Mucosa of descending colon (tissue), 3 donors: ENCODE data around the gene ANKDD1B. TPM values are rescaled to one million over a fixed set of nuclear protein-coding genes. Genes with fewer than 3 reads are reported as not detected.
"Not testable (repeated sequence)": the region's sequence is repeated elsewhere in the genome, so short reads cannot be mapped to it uniquely, and the experiment has no call there.

Experiments
- ATAC-seq: fragments of 200-7000 bp; cut with Tn5 transposase; one replicate; pipeline ENCODE4 v1.9.1; 2020; ENCODE audit warnings: mild to moderate bottlenecking, moderate library complexity
- DNase-seq, 3 donors: peaks; one replicate each; pipeline ENCODE4 v3.0.0-alpha.2; 2020
- H3K36me3 ChIP-seq: fragments of 200-600 bp; one replicate; pipeline ENCODE4 v1.8.0; 2021; ENCODE audit warnings: low read depth, mild to moderate bottlenecking
- H3K4me1 ChIP-seq: fragments of 200-600 bp; one replicate; pipeline ENCODE4 v1.8.0; 2021; ENCODE audit warnings: low read depth, mild to moderate bottlenecking
- H3K4me3 ChIP-seq: fragments of 200-600 bp; one replicate; pipeline ENCODE4 v1.8.0; 2021; ENCODE audit warnings: mild to moderate bottlenecking
- H3K9me3 ChIP-seq: fragments of 200-600 bp; one replicate; pipeline ENCODE4 v1.8.0; 2021; ENCODE audit warnings: mild to moderate bottlenecking
- CTCF ChIP-seq: fragments of 200-600 bp; IDR thresholded peaks from one replicate; pipeline ENCODE4 v1.8.0; 2022; ENCODE audit warnings: antibody characterized with exemption, mild to moderate bottlenecking
- intact Hi-C, 2 donors: fragments of 100-400 bp; cut with DNase I in 1 of 2; cut with micrococcal nuclease in 1 of 2; formaldehyde crosslinking; loops; one replicate each; pipeline versions ENCODE4 v1.11.0 to v1.11.1; 2022; cut with DNase I, micrococcal nuclease
- total RNA-seq, 3 donors: library from RNA; stranded (reverse); fragmentation: NEBNext Ultra II Directional in 2 of 3; extraction: Animal tissue kit (Norgen Biotek cat#: 25700) in 2 of 3; gene quantifications; one replicate each; pipeline versions ENCODE4 v1.2.1 to v1.2.4, GENCODE V29; 2021 to 2023
- donor health status: DM: no; HTN: no; CAD: no; lungs with moderate emphysema.
- donor health status: DM: no; HTN: no; CAD: no.
- donor health status: DM: no; HTN: yes; CAD: no.

The ANKDD1B gene
- total RNA-seq, 3 donors from 2014 or later, result 4.0 to 9.2 (median 8.0) TPM

GRCh38 chr5:75571547-75571946 is 39.7 kb upstream of the ANKDD1B start:
- no peak for ATAC-seq
- intact Hi-C loops, result no loop called here
- no peak for TF ChIP-seq CTCF
- Histone ChIP-seq H3K4me1 (no peaks in the 10 kb centered on the region), H3K4me3 (no peak overlapping the region), H3K36me3 (no peaks in the 10 kb centered on the region), H3K9me3 (no peaks in the 10 kb centered on the region)
- DNase-seq, result no peak

GRCh38 chr5:75574791-75575190 is 36.5 kb upstream of the ANKDD1B start:
- no peak for TF ChIP-seq CTCF
- intact Hi-C loops, result no loop called here
- Histone ChIP-seq H3K36me3 (no peaks in the 10 kb centered on the region), H3K4me1 (no peaks in the 10 kb centered on the region), H3K4me3 (no peak overlapping the region), H3K9me3 (no peaks in the 10 kb centered on the region)
- ATAC-seq (no peak), DNase-seq (no peak)

GRCh38 chr5:75578280-75578679 is 33.0 kb upstream of the ANKDD1B start:
- H3K9me3 ChIP-seq, H3K4me3 ChIP-seq, ATAC-seq, H3K36me3 ChIP-seq, DNase-seq, H3K4me1 ChIP-seq, intact Hi-C loops: not testable (repeated sequence)

- H3K4me3 ChIP-seq, result no peak overlapping the region
- H3K4me1 ChIP-seq, result no peaks in the 10 kb centered on the region
- H3K36me3 ChIP-seq, result no peaks in the 10 kb centered on the region
- intact Hi-C loops, result loop anchor here in 1 of 2 donors (5.0 kb wide), 1 partner anchor 93 kb away; no protein-coding TSS in a partner anchor
- no peaks in the 10 kb centered on the region for H3K9me3 ChIP-seq
- DNase-seq (no peak), ATAC-seq (peak; percentile 44)
- no peak for TF ChIP-seq CTCF
Measured at GRCh38 chr5:75584641-75585040, 26.6 kb upstream of the ANKDD1B start.

- ATAC-seq (no peak), DNase-seq (no peak)
- no peaks in the 10 kb centered on the region for H3K4me1 ChIP-seq
- intact Hi-C loops, result no loop called here
- no peak overlapping the region for H3K4me3 ChIP-seq
- no peaks in the 10 kb centered on the region for H3K36me3 ChIP-seq
- H3K9me3 ChIP-seq, result no peaks in the 10 kb centered on the region
- no peak for TF ChIP-seq CTCF
Measured at GRCh38 chr5:75588666-75589065, 22.6 kb upstream of the ANKDD1B start.

GRCh38 chr5:75600535-75600934 is 10.7 kb upstream of the ANKDD1B start:
- no peak for TF ChIP-seq CTCF
- ATAC-seq (no peak), DNase-seq (no peak)
- intact Hi-C loops, result no loop called here
- Histone ChIP-seq H3K4me1 (no peaks in the 10 kb centered on the region), H3K36me3 (no peaks in the 10 kb centered on the region), H3K4me3 (no peak overlapping the region), H3K9me3 (no peaks in the 10 kb centered on the region)
